Pulmonary artery endothelial cell (primary cell): ENCODE data around the gene TRMU. TPM values are rescaled to one million over a fixed set of nuclear protein-coding genes. Genes with fewer than 3 reads are reported as not detected.

ENCODE experiments used
- total RNA-seq: library from RNA; depleted of rRNA; stranded (reverse); fragments of >200 nt; gene quantifications from 2 replicates; pipeline ENCODE4 v1.2.3, GENCODE V29; 2014

Gene TRMU
- total RNA-seq, 1 donor from 2014 or later = 28.4 TPM

Other genes starting within 250 kb of the TRMU start
- gene PPARA, start 185.2 kb upstream of the TRMU start, total RNA-seq = 7.1 and 7.5 TPM in 2 replicates
- 10.6 and 11.0 TPM in 2 replicates for gene CDPF1, start 85.4 kb upstream of the TRMU start, total RNA-seq
- gene PKDREJ, start 72.4 kb upstream of the TRMU start, total RNA-seq = under 0.01 and 0.04 TPM in 2 replicates
- gene TTC38, start 67.7 kb upstream of the TRMU start, total RNA-seq = 27.6 and 28.2 TPM in 2 replicates
- 8.6 and 15.4 TPM in 2 replicates for gene GTSE1, start 38.8 kb upstream of the TRMU start, total RNA-seq
- gene CELSR1, start 201.9 kb downstream of the TRMU start, total RNA-seq = 0.73 and 0.95 TPM in 2 replicates